Mesodermal cell (in vitro differentiated cells): ENCODE results near the gene ASTN2.

Experiments used
- H3K27ac ChIP-seq: 2 replicates; pipeline ENCODE4 v1.7.0; 2013; ENCODE audit warnings: mild to moderate bottlenecking, low read depth, low read length, moderate library complexity; ENCODE audit not compliant: severe bottlenecking
- H3K36me3 ChIP-seq: 2 replicates; pipeline ENCODE4 v1.7.1; 2013; ENCODE audit warnings: mild to moderate bottlenecking, low read length, moderate library complexity; ENCODE audit not compliant: control insufficient read depth, insufficient read depth
- H3K4me1 ChIP-seq: one replicate; pipeline ENCODE4 v1.7.1; 2013; ENCODE audit warnings: mild to moderate bottlenecking, low read length; ENCODE audit not compliant: insufficient read depth, control insufficient read depth, poor library complexity, severe bottlenecking
- H3K4me3 ChIP-seq: 2 replicates; pipeline ENCODE4 v1.7.0; 2013; ENCODE audit warnings: low read length, control low read depth, mild to moderate bottlenecking; ENCODE audit not compliant: insufficient read depth, poor library complexity, severe bottlenecking; ENCODE audit errors: extremely low read depth
- H3K9me3 ChIP-seq: 2 replicates; pipeline ENCODE4 v1.7.1; 2013; ENCODE audit warnings: mild to moderate bottlenecking, low read length, moderate library complexity; ENCODE audit not compliant: control insufficient read depth
- WGBS, 2 experiments: methylation state at CpG; one replicate each; pipeline ENCODE4 v1.1.5; 2013; ENCODE audit warnings: missing lambda C conversion rate in 2 of 2; ENCODE audit not compliant: insufficient coverage in 2 of 2; 5-methylcytosine and 5-hydroxymethylcytosine counted together

The ASTN2 gene

DNA sequence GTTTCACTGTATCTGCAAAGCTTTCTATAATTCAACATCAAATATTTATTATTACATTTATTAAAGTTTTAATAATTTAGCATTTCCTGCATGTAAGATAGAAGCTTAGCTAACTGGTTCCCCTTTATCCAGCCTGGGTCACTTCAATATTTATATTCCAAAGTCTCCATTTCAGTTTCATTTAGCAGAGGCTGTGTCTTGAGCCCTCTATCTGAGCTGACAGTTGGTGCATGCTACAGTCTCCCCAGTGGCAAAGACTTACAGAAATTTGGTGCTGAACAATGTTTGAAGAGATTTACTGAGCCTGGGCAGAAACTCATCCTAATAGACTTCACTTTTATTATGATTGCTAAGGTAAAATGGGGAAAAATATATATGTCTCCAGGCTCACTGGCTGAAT is 448.7 kb downstream of the ASTN2 start:
- H3K27ac ChIP-seq: no peak overlapping the region
- no peak overlapping the region for H3K4me3 ChIP-seq
- H3K4me1 ChIP-seq: no peaks in the 10 kb centered on the region
- no peaks in the 10 kb centered on the region for H3K9me3 ChIP-seq
- peaks cover 5% of the 10 kb centered on the region for H3K36me3 ChIP-seq

GRCh38 chr9:116964258-116964657 is 450.6 kb downstream of the ASTN2 start:
- Histone ChIP-seq H3K36me3 (peaks cover 5% of the 10 kb centered on the region), H3K4me1 (no peaks in the 10 kb centered on the region), H3K27ac (no peak overlapping the region), H3K4me3 (no peak overlapping the region), H3K9me3 (no peaks in the 10 kb centered on the region)
- WGBS, 2 experiments: 78 to 93% methylated on average over 7 to 9 of the region's 11 CpGs

GRCh38 chr9:116959809-116960208 is 455.0 kb downstream of the ASTN2 start:
- H3K36me3 ChIP-seq: peaks cover 5% of the 10 kb centered on the region
- H3K4me3 ChIP-seq: no peak overlapping the region
- H3K27ac ChIP-seq: no peak overlapping the region
- WGBS, 2 experiments: 68 to 83% methylated on average over 14 to 16 of the region's 16 CpGs
- peaks cover 6% of the 10 kb centered on the region for H3K4me1 ChIP-seq
- no peaks in the 10 kb centered on the region for H3K9me3 ChIP-seq

- Histone ChIP-seq H3K4me1 (peaks cover 6% of the 10 kb centered on the region), H3K27ac (no peak overlapping the region), H3K4me3 (no peak overlapping the region), H3K9me3 (no peaks in the 10 kb centered on the region), H3K36me3 (peaks cover 5% of the 10 kb centered on the region)
- 77 to 84% methylated on average over 5 of the region's 5 CpGs for WGBS, 2 experiments
Measured at GRCh38 chr9:116958881-116959280, 456.0 kb downstream of the ASTN2 start.

DNA sequence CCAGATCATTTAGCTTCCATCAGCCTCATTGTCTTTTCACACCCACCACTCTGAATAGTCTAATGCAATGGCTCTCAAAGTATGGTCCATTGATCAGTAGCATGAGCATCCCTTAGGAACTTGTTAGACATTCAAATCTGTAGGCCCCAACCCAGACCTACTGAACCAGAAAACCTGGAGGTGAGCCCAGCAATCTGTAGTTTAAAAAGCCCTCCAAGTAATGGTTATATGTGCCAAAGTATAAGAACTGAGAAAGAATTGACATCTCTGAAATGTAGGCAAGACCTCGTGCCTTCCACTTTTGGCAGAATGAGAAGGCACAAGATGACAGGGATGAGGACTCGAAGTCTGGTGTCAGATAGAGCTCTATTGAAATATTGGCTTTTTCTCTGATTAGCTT is 460.1 kb downstream of the ASTN2 start:
- 82 to 85% methylated on average over 2 of the region's 2 CpGs for WGBS, 2 experiments
- H3K27ac ChIP-seq: no peak overlapping the region
- H3K9me3 ChIP-seq: no peaks in the 10 kb centered on the region
- no peaks in the 10 kb centered on the region for H3K36me3 ChIP-seq
- no peak overlapping the region for H3K4me3 ChIP-seq
- peaks cover 6% of the 10 kb centered on the region for H3K4me1 ChIP-seq

GRCh38 chr9:116953271-116953670 is 461.6 kb downstream of the ASTN2 start:
- Histone ChIP-seq H3K4me1 (no peaks in the 10 kb centered on the region), H3K27ac (no peak overlapping the region), H3K4me3 (no peak overlapping the region), H3K36me3 (no peaks in the 10 kb centered on the region), H3K9me3 (no peaks in the 10 kb centered on the region)
- WGBS, 2 experiments: 86% methylated on average over 1 of the region's 1 CpG; no CpG with 5 or more reads in 1 of the 2 experiments

DNA sequence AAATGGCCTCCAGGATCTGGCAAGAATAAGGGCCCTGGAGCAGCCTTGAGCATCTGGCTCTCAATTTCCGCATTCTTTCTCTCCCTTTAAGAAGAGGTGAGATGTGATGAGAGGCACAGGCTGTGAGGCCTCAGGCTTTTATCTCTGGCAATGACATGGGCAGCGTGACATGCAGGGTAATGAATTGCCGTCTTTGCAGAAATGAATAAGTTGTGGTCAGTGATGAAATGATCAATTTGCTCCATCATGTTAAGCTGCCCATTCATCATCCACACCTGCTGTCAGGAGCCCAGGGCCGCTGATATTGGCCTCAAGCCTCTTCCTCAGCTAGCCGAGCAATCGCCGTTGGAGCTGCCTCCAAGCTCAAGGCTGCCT is 462.4 kb downstream of the ASTN2 start:
- H3K36me3 ChIP-seq: no peaks in the 10 kb centered on the region
- H3K27ac ChIP-seq: no peak overlapping the region
- H3K4me1 ChIP-seq: no peaks in the 10 kb centered on the region
- 91 to 99% methylated on average over 5 to 6 of the region's 7 CpGs for WGBS, 2 experiments
- H3K4me3 ChIP-seq: no peak overlapping the region
- no peaks in the 10 kb centered on the region for H3K9me3 ChIP-seq

GRCh38 chr9:116951588-116952435 is 463.0 kb downstream of the ASTN2 start:
- Histone ChIP-seq H3K27ac (no peak overlapping the region), H3K4me1 (no peaks in the 10 kb centered on the region), H3K4me3 (no peak overlapping the region), H3K36me3 (no peaks in the 10 kb centered on the region), H3K9me3 (no peaks in the 10 kb centered on the region)
- WGBS, 2 experiments: 93% methylated on average over 2 of the region's 3 CpGs; no CpG with 5 or more reads in 1 of the 2 experiments

DNA sequence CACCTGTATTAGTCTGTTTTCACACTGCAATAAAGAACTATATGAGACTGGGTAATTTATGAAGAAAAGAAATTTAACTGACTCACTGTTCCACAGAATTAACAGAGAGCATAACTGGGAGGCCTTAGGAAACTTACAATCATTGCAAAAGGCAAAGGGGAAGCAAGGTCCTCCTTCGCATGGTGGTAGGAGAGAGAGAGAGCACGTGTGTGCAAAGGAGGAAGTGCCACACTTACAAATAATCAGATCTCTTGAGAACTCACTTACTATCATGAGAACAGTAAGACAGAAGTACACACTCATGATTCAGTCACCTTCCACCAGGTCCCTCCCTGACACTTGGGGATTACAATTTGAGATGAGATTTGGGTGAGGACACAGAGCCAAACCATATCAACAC is 469.0 kb downstream of the ASTN2 start:
- H3K4me3 ChIP-seq: no peak overlapping the region
- WGBS, 2 experiments: no CpG with 5 or more reads among the region's 2 CpGs
- H3K9me3 ChIP-seq: no peaks in the 10 kb centered on the region
- H3K27ac ChIP-seq: no peak overlapping the region
- no peaks in the 10 kb centered on the region for H3K36me3 ChIP-seq
- no peaks in the 10 kb centered on the region for H3K4me1 ChIP-seq

- Histone ChIP-seq H3K4me1 (no peaks in the 10 kb centered on the region), H3K4me3 (no peak overlapping the region), H3K27ac (no peak overlapping the region), H3K9me3 (no peaks in the 10 kb centered on the region), H3K36me3 (no peaks in the 10 kb centered on the region)
- WGBS, 2 experiments: 92 to 100% methylated on average over 2 of the region's 4 CpGs
Measured at GRCh38 chr9:116944714-116945534, 469.9 kb downstream of the ASTN2 start.

- no peak overlapping the region for H3K27ac ChIP-seq
- WGBS, 2 experiments: 93 to 100% methylated on average over 1 to 3 of the region's 5 CpGs
- H3K9me3 ChIP-seq: no peaks in the 10 kb centered on the region
- H3K4me1 ChIP-seq: no peaks in the 10 kb centered on the region
- no peak overlapping the region for H3K4me3 ChIP-seq
- H3K36me3 ChIP-seq: no peaks in the 10 kb centered on the region
Measured at GRCh38 chr9:116943970-116944369, 470.9 kb downstream of the ASTN2 start.
